Inferior parietal cortex (tissue), 1 donor: ENCODE results near the gene PTPRJ.

ENCODE experiments used
- DNase-seq: peaks from one replicate; pipeline ENCODE4 v3.0.0-alpha.2; 2016; ENCODE audit errors: extremely low spot score

PTPRJ gene

DNA sequence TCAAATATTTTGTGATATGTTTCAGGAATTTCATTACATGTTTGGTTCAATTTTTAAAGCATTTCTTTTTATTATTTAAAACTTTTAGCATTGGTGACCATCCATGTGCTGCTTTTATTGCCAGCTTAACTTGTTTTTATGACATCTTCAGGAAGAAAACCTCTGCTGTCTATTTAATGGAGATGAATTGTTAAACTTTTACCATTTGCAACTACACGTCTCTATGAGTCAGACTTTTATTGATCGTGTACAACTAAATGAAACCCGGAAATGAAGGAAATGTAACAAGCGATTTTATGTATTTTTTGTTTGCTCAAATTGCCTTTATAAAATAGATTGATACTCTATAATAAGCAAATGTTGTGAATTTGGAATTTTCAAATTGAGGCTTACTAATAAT is 113.0 kb downstream of the PTPRJ start:
- DNase-seq, result no peak

DNA sequence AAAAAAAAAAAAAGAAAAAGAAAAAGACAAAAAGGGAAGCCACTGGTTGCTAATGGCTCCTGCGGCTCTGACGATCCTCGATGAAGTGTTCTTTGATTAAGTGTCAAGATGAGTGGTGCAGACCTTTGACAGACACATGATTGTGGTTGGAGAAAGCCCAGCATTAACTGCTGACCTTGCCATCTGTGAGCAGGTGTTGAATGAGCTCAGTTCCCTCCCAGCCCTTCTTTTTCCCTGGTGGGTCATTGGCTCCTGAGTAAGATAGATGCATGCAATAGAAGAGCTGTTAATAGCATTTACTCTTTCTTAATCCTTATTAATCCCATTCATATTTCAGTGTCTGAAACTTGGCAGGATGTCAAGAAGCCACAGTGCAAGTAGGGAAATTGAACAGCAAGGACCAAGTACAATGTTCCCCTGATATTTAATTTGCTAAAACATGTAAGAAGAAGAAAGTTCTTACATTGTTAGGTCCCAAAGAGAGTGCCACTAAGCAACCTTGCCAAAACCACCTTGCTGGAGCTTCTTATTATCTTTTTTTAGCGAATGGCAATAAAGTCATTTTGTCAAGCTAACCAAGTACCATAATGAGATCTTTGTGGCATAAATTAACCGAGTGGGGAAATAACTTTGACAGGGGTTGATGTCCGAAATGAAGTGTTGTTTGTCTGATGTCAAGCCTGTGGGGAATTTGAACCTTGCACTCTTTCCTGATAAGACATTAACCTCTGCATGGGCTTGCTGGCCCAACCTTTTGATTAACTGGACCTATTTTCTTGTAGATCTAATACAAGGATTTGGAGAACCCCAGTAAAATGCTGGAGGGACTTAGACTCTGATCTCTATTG is 113.7 kb downstream of the PTPRJ start:
- DNase-seq, result no peak

GRCh38 chr11:48094643-48095339 is 114.4 kb downstream of the PTPRJ start:
- DNase-seq, result peak; percentile 75

DNA sequence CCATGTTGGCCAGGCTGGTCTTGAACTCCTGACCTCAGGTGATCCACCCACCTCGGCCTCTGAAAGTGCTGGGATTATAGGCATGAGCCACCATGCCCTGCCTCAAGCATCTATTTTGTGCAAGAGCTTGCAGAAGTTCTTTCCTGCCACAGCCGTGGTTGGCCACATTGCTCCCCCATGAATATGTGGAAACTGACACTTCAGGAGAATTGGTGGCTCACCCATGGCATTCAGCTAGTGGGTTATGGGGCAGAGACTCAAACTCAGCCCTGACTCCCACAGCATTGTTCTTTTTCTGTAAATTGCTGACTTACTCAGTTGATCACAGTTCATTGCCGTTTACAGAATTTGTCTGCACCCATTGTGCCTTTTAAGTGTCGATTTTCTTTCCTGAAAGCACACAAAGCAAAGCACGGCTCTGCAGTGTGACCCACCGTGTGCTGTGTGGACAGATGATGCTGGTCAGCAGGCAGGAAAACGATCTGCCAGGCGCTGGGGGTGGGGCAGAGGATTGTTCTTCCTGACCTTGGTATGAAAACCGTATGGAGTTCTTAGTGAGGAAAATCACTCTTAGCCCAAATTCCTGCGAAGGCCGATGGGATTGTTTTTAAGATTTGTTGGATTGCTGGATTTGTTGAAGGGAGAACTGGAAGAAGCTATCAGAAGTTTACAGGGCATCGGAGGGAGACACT is 115.6 kb downstream of the PTPRJ start:
- DNase-seq, result no peak

- no peak for DNase-seq
Observed at GRCh38 chr11:48096588-48097525, 116.5 kb downstream of the PTPRJ start.

GRCh38 chr11:48098024-48098423 is 117.7 kb downstream of the PTPRJ start:
- DNase-seq, result no peak

GRCh38 chr11:48099916-48100446 is 119.6 kb downstream of the PTPRJ start:
- DNase-seq, result no peak

- DNase-seq, result no peak
Observed at GRCh38 chr11:48101044-48101733, 120.8 kb downstream of the PTPRJ start.

DNA sequence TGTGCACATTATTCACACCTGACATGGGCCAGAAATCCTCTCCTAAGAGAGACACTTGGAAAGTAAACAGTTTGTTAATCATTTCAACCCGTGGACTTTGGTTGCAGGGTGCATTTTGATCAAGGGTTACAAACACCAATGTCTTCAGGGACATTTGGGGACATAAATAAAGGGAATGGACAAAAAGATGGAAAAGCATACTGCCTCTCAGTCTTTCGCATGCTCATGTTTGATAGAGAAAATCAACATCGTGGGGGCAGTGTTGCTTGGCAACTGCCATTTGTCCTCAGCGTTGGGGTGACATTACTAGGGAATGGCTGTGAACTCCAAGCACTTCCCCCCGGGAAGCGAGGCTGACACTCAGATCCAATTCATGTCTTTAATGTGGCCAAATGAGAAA is 121.6 kb downstream of the PTPRJ start:
- DNase-seq, result no peak

DNA sequence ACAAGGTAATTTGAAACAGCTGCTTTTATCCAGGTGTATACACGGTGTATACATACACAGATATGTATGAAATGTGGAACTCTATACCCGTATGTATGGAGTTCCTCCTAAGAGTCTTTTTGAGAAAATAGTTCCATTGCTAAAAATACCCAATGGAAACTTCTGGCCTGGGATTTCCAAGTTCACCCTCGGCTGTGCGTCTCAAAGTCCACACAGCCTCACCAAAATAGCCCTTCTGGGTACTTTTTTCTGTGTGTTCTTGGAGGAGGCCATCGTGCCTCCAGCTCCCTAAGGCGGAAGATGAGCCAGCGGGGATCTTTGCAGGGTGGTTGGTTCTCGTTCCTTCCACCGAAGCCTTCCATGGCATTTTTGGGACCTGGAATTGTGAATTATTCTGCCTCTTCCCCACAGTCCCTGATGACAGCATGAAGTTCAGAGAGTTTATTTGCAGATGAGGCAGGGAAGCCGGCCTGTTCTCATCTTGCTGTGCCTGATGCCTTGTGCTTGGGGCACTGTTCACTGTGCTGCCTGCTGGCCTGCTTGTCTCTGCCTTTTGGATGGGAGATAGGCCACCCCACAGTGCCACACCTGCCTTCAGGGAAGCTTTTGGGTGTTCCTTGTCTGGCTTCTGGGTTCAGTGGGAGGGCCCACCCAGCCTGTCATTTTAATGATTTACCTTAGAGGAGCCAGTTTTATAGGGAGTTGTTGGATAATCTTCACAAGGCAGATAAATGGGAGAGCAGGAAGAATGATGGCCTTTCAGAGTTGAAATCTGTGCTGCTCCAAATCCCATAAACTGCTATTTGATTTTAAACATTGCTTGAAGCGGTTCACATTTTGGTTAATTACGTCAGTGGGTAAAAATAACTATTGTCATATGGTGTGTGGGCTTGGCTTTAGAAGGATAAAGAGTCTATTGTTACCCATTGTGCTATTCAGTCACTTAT is 123.5 kb downstream of the PTPRJ start:
- peak; percentile 89 for DNase-seq

GRCh38 chr11:48104568-48104924 is 124.2 kb downstream of the PTPRJ start:
- DNase-seq, result no peak

- no peak for DNase-seq
Observed at GRCh38 chr11:48105096-48105990, 125.0 kb downstream of the PTPRJ start.

GRCh38 chr11:48106166-48106565 is 125.8 kb downstream of the PTPRJ start:
- no peak for DNase-seq

- DNase-seq, result no peak
Observed at GRCh38 chr11:48107188-48107704, 126.9 kb downstream of the PTPRJ start.

DNA sequence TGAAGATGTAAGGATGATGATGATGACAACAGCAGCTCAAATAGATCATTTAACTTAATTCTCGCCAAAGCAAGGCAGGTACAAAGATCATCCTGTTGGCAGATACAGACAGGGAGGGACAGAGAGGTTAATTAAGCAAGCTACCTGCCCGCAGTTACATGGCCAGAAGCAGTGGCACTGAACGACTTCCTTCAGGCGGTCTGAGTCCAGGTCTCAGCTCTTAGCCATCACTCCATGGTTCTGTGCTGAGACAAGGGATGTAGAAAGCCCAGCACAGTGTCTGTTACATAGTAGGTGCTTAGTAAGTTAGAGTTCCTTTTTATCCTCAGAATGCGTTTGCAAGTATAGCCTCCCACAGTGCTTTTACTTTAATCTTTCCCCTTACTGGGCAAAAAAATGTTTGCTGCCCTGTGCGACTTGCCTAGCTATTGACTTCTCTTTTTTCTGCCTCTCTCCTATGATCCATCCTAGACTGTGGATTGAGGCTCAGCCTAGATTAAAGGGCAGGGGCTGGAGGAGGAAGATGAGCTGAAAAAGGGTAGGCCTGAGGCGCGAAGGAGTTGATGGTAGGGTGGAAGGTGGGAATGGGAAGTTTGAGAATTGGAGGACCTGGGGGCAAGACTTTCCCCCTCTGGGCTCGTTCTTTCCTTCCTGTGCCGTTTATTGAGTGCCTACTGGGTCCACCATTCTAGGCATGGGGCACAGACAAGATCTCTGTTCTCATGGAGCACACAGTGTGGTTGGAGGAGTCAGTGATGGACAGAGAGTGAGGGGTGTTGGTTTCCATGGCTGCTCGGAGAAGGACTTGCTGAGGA is 128.1 kb downstream of the PTPRJ start:
- DNase-seq, result no peak

DNA sequence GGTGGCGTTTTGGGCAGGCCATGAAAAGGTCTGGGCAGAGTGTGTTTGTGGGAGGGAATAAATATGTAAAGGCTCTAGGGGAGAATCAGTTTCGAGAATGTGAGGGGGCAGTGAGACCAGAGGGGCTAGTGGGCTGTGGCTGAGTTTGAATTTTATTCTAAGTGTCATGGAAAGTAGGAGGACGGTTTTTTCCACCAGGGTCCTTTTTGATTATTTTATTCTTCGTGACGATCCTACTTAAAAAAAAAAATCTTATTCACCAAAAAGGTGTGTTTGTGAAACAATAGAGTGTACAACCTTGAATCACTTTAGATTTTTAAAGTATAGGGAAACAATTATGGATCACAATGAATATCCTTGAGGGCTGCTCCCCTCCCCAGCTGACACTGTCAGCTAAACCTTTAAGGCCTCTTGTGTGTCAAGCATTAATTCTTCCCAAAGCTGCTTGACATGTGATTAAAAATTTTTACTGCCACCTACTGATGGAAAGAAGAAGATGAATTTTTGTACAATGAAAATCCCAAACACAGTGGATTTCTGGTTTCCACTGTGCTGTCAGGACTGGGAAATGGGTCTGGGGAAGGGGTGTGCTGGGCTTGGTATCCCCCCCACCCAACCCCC is 128.8 kb downstream of the PTPRJ start:
- peak; percentile 72 for DNase-seq

- no peak for DNase-seq
Observed at GRCh38 chr11:48110509-48110766, 130.1 kb downstream of the PTPRJ start.
